ENCODE measurements around the gene SV2B. TPM values are rescaled to one million over a fixed set of nuclear protein-coding genes. Genes with fewer than 3 reads are reported as not detected.

Gene SV2B
- total and polyA plus RNA-seq, 9 donors, result 2.6 to 4.6 (median 3.1) TPM

DNA sequence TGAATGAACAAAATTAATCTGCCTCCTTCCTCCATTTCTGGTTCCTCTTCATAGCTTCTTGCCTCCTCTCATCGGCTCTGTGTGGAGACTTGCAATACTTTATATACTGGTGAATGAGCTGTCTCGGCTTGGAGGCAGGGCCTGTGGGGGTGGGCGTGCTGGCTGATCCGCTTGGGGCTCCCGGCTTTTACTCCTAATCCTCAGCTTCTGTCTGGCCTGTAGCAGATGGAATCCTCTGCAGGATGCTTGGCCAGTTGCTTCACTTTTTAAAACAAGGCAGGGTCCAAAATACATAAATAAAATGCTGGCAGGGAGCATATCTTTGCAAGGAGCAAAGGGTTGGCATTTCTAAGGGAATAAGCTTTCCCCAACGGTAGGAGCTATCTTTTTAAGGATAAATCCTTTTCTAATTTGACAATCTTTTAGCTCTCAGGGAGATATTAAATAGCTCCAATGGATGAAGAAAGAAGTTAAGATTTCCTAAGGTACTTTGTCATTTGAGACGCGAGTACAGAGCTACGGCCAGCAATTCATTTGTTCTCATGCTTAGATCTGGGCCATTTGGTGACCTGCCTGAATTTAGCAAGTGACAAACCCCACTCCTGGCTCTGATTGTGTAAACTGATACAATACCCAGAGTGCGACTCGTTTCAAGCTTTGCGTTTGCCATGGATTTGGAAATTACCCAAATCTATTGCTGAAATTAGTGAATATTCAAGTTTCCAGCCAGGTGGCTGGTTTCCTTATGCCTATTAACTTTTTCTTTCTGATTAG, 18.9 kb downstream of the SV2B start:
- Histone ChIP-seq H3K36me3 (ENCODE audit: control insufficient read depth, insufficient read depth, low read length) (no peaks in the 10 kb centered on the region), H3K4me3 (ENCODE audit: low read length) (no peak overlapping the region), H3K27ac (ENCODE audit: low read length) (no peak overlapping the region), H3K9me3 (replicated peaks; ENCODE audit: control insufficient read depth, low read depth, low read length) (no peaks in the 10 kb centered on the region), H3K27me3 (ENCODE audit: control insufficient read depth, insufficient read depth, low read length) (peaks cover 3% of the 10 kb centered on the region), H3K4me1 (ENCODE audit: control insufficient read depth, insufficient read depth, low read length) (peaks cover 9% of the 10 kb centered on the region)
- peak; percentile 10 for DNase-seq
- WGBS (ENCODE audit: insufficient coverage), result 31% methylated on average over 6 of the region's 12 CpGs

DNA sequence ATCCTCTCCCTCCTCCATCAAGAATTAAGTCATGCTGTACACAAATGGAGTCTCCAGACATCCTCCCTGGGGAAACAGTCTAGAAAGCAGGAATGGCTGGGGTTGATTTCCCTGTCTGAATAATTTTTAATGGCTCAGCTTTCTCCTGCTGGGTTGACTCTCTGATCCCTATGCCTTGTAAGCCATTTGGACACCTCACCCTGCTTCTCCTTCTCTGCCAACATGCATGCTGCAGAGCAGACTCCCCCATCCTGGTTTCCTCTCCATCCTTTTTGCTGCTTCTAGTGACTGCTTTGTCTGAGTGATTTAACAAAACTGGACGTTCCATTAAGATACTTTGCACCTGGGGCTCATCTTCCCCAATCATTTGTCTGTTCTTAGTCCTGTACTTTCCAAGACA, 22.2 kb downstream of the SV2B start:
- no peaks in the 10 kb centered on the region for H3K27me3 ChIP-seq (ENCODE audit: control insufficient read depth, insufficient read depth, low read length)
- H3K4me1 ChIP-seq (ENCODE audit: control insufficient read depth, insufficient read depth, low read length), result peaks cover 8% of the 10 kb centered on the region
- H3K36me3 ChIP-seq (ENCODE audit: control insufficient read depth, insufficient read depth, low read length), result no peaks in the 10 kb centered on the region
- H3K4me3 ChIP-seq (ENCODE audit: low read length), result no peak overlapping the region
- no peak overlapping the region for H3K27ac ChIP-seq (ENCODE audit: low read length)
- DNase-seq, result no peak
- no peaks in the 10 kb centered on the region for H3K9me3 ChIP-seq (replicated peaks; ENCODE audit: control insufficient read depth, low read depth, low read length)
- WGBS (ENCODE audit: insufficient coverage), result no CpG with 5 or more reads among the region's 1 CpG

DNA sequence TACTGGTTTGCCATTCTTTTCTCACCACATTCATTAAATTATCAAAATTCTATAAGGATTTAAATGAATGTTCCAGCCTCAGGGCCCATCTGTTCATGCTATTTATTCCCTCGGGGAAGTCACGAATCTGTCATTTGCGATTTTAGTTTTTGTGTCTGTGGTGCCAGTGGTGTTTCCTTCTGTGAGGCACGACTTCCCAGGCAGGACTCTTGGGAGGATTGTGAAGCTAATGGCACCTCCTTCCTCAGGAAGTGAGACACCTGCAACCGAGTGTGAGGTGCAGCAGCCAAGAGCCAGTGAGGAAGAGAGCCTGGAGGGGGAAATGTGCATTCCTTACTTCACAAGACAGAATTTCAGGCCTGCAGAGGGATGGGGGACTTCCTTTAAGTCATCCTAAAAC, 24.1 kb downstream of the SV2B start:
- H3K36me3 ChIP-seq (ENCODE audit: control insufficient read depth, insufficient read depth, low read length), result no peaks in the 10 kb centered on the region
- H3K4me3 ChIP-seq (ENCODE audit: low read length), result no peak overlapping the region
- H3K9me3 ChIP-seq (replicated peaks; ENCODE audit: control insufficient read depth, low read depth, low read length), result no peaks in the 10 kb centered on the region
- H3K27ac ChIP-seq (ENCODE audit: low read length), result no peak overlapping the region
- H3K4me1 ChIP-seq (ENCODE audit: control insufficient read depth, insufficient read depth, low read length), result peaks cover 2% of the 10 kb centered on the region
- peaks cover 7% of the 10 kb centered on the region for H3K27me3 ChIP-seq (ENCODE audit: control insufficient read depth, insufficient read depth, low read length)
- no peak for DNase-seq
- WGBS (ENCODE audit: insufficient coverage), result 21% methylated on average over 2 of the region's 5 CpGs

DNA sequence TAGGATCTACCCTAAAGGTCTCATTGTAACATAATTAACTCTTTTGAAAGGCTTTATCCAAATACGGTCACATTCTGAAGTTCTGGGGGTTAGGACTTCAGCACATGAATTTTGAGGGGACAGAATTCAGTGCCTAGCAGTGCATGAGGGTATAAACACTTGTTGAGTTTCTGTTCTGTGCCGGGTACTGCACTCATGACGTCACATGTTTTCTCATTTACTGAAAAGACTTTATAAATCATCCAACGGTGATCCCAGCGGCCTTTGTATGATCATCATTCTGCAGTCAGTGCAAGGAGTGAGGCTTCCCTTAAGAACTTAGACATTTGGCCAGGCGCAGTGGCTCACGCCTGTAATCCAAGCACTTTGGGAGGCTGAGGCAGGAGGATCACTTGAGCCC, 25.1 kb downstream of the SV2B start:
- peaks cover 2% of the 10 kb centered on the region for H3K4me1 ChIP-seq (ENCODE audit: control insufficient read depth, insufficient read depth, low read length)
- no peaks in the 10 kb centered on the region for H3K9me3 ChIP-seq (replicated peaks; ENCODE audit: control insufficient read depth, low read depth, low read length)
- no peak overlapping the region for H3K4me3 ChIP-seq (ENCODE audit: low read length)
- WGBS (ENCODE audit: insufficient coverage), result 87% methylated on average over 3 of the region's 7 CpGs
- DNase-seq, result no peak
- H3K36me3 ChIP-seq (ENCODE audit: control insufficient read depth, insufficient read depth, low read length), result no peaks in the 10 kb centered on the region
- peaks cover 11% of the 10 kb centered on the region for H3K27me3 ChIP-seq (ENCODE audit: control insufficient read depth, insufficient read depth, low read length)
- no peak overlapping the region for H3K27ac ChIP-seq (ENCODE audit: low read length)

DNA sequence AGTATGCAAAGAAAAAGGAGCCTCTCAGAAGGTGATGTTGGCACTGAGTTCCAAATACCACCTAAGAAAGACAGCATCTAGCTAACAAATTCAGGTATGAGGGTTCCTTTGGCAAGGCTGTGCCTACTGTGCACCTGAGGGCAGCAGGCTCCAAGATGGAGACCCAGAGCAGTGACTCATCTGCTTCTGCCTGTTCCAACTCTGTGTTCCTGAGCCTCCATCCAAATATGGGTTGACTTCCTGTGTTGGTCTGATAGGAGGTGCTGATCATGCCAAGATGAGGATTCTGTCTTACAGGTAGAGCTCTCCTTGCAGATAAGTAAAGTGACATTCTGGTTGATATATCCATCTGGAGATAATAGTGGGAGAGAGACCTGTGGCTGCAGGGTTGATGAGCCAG, 26.0 kb downstream of the SV2B start:
- no peaks in the 10 kb centered on the region for H3K9me3 ChIP-seq (replicated peaks; ENCODE audit: control insufficient read depth, low read depth, low read length)
- H3K36me3 ChIP-seq (ENCODE audit: control insufficient read depth, insufficient read depth, low read length), result no peaks in the 10 kb centered on the region
- no peak for DNase-seq
- H3K27me3 ChIP-seq (ENCODE audit: control insufficient read depth, insufficient read depth, low read length), result peaks cover 11% of the 10 kb centered on the region
- no peak overlapping the region for H3K4me3 ChIP-seq (ENCODE audit: low read length)
- H3K27ac ChIP-seq (ENCODE audit: low read length), result no peak overlapping the region
- peaks cover 2% of the 10 kb centered on the region for H3K4me1 ChIP-seq (ENCODE audit: control insufficient read depth, insufficient read depth, low read length)

DNA sequence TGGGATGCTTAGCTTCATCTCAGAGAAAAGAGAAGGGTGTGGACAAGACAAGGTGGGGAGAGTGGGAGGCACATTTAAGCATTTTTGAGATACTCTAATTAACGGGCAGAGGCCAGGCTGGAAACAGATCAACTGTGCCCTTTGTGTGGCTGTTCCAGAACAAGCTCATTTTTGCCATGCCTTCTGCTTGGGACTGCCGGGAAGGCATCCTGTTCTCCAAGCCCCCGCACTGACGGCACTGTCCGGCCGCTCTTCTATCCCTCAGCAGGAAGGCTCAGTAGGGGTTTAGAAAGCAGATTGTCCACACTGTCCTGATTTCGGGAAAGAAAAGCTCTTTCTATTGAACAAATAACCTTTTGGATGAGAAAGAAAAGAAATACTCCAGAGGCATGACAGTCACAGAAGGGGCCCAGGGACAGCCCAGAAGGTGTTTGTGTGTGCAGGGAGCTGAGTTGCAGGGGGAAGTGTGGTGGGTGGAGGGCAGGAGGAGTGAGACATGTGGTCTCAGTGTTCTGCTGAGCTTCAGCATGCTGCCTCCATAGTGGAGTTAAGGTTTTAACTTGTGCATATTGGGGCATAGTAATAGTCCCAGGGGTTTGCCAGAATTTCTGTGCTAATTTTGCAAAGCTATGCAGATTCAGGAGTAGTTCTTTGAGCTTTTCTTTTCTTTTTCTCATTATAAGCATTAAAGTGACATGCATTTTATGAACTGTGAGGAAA, 27.3 kb downstream of the SV2B start:
- DNase-seq, result no peak
- Histone ChIP-seq H3K4me3 (ENCODE audit: low read length) (no peak overlapping the region), H3K27me3 (ENCODE audit: control insufficient read depth, insufficient read depth, low read length) (peaks cover 11% of the 10 kb centered on the region), H3K36me3 (ENCODE audit: control insufficient read depth, insufficient read depth, low read length) (no peaks in the 10 kb centered on the region), H3K27ac (ENCODE audit: low read length) (no peak overlapping the region), H3K4me1 (ENCODE audit: control insufficient read depth, insufficient read depth, low read length) (peaks cover 2% of the 10 kb centered on the region), H3K9me3 (replicated peaks; ENCODE audit: control insufficient read depth, low read depth, low read length) (no peaks in the 10 kb centered on the region)
- WGBS (ENCODE audit: insufficient coverage), result 40% methylated on average over 2 of the region's 7 CpGs

DNA sequence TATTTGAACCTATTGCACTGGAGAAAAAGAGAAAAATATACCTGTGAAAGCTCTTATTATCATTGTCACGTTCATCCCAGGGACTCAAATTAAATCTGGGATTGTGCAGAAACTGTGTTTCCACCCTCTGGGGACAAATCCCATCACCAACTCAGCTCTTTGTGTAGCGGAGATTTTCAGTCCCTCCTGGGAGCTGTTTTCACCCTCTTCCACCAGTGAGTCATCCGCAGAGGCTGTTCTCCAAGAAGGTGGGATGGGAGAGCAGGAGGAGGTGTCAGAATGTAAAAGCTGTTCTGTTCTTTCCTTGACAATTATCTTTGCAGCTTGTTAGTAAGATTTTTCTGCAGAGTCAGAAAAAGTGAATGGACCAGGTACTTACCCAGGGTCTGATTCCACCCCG, 28.0 kb downstream of the SV2B start:
- H3K4me3 ChIP-seq (ENCODE audit: low read length), result no peak overlapping the region
- peaks cover 2% of the 10 kb centered on the region for H3K4me1 ChIP-seq (ENCODE audit: control insufficient read depth, insufficient read depth, low read length)

DNA sequence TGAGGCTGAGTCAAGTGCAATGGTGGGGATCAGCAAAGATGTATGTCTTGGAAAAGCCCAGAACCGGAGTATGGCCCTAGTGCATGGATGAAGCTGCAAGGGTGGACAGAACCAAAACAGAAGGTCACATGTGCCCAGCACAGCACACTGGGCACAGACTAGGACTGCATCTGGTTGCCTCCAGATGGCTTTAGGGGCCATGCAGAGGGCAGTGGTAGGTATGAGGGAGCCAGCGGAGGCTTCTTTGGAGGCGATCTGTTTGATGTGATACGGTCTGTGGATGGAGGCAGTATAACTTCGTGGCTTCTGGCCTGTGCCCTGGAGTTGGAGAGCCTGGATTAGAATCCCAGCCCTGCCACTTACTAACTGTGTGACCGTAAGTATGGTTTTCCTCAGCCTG, 29.4 kb downstream of the SV2B start:
- no peak overlapping the region for H3K4me3 ChIP-seq (ENCODE audit: low read length)
- no peaks in the 10 kb centered on the region for H3K36me3 ChIP-seq (ENCODE audit: control insufficient read depth, insufficient read depth, low read length)
- DNase-seq, result no peak
- WGBS (ENCODE audit: insufficient coverage), result 96% methylated on average over 2 of the region's 6 CpGs
- H3K27me3 ChIP-seq (ENCODE audit: control insufficient read depth, insufficient read depth, low read length), result peaks cover 11% of the 10 kb centered on the region
- H3K27ac ChIP-seq (ENCODE audit: low read length), result no peak overlapping the region
- H3K4me1 ChIP-seq (ENCODE audit: control insufficient read depth, insufficient read depth, low read length), result no peaks in the 10 kb centered on the region
- no peaks in the 10 kb centered on the region for H3K9me3 ChIP-seq (replicated peaks; ENCODE audit: control insufficient read depth, low read depth, low read length)

More for the DNA sequence above, 28.0 kb downstream of the SV2B start:
- no peaks in the 10 kb centered on the region for H3K36me3 ChIP-seq (ENCODE audit: control insufficient read depth, insufficient read depth, low read length)
- H3K9me3 ChIP-seq (replicated peaks; ENCODE audit: control insufficient read depth, low read depth, low read length), result no peaks in the 10 kb centered on the region
- WGBS (ENCODE audit: insufficient coverage), result 100% methylated on average over 1 of the region's 4 CpGs
- no peak for DNase-seq
- no peak overlapping the region for H3K27ac ChIP-seq (ENCODE audit: low read length)
- peaks cover 11% of the 10 kb centered on the region for H3K27me3 ChIP-seq (ENCODE audit: control insufficient read depth, insufficient read depth, low read length)

DNA sequence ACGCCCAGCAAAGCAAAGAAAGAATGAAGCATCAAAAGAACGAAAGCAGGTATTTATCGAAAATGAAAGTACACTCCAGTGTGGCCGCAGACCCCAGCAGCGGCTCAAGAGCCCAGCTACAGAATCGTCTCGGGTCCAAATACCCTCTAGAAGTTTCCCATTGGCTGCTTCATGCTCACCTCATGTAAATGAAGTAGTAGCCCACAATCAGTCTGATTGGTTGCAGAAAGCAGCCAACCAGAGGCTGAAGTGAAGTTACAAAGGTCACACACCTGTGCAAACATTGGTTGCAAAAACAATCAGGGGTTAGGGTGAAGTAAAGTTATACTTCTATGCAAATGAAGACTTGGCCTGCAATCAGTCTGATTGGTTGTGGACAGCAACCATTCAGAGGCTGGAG, 32.0 kb downstream of the SV2B start:
- H3K27me3 ChIP-seq (ENCODE audit: control insufficient read depth, insufficient read depth, low read length), result peaks cover 13% of the 10 kb centered on the region
- no peaks in the 10 kb centered on the region for H3K4me1 ChIP-seq (ENCODE audit: control insufficient read depth, insufficient read depth, low read length)
- no peak for DNase-seq
- H3K9me3 ChIP-seq (replicated peaks; ENCODE audit: control insufficient read depth, low read depth, low read length), result no peaks in the 10 kb centered on the region
- H3K4me3 ChIP-seq (ENCODE audit: low read length), result no peak overlapping the region
- WGBS (ENCODE audit: insufficient coverage), result 75% methylated on average over 7 of the region's 7 CpGs
- H3K36me3 ChIP-seq (ENCODE audit: control insufficient read depth, insufficient read depth, low read length), result no peaks in the 10 kb centered on the region
- no peak overlapping the region for H3K27ac ChIP-seq (ENCODE audit: low read length)

DNA sequence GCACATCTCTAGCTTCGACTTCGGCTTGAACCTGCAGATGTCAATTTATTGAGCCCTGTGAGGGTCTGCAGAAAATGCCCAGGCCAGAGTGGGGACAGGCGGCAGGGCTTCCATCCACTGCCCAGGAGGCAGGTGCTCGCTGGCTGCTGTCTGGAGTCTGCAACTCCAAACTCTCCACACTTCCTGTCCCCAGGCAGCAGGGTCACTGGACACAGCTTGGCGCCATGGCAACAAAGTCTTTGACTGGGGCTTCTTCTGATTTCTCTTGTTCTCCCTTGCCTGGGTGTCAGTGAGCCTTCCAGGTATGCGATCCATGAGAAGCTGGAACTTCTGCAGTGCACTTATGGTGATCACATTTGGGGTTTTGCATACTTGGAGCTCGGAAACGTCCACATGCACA, 33.5 kb downstream of the SV2B start:
- H3K27ac ChIP-seq (ENCODE audit: low read length), result no peak overlapping the region
- peaks cover 8% of the 10 kb centered on the region for H3K27me3 ChIP-seq (ENCODE audit: control insufficient read depth, insufficient read depth, low read length)
- H3K36me3 ChIP-seq (ENCODE audit: control insufficient read depth, insufficient read depth, low read length), result no peaks in the 10 kb centered on the region
- 45% methylated on average over 4 of the region's 8 CpGs for WGBS (ENCODE audit: insufficient coverage)
- no peak for DNase-seq
- no peaks in the 10 kb centered on the region for H3K4me1 ChIP-seq (ENCODE audit: control insufficient read depth, insufficient read depth, low read length)
- no peak overlapping the region for H3K4me3 ChIP-seq (ENCODE audit: low read length)
- H3K9me3 ChIP-seq (replicated peaks; ENCODE audit: control insufficient read depth, low read depth, low read length), result no peaks in the 10 kb centered on the region

Data from muscle of leg (tissue), 11 donors.